ENCODE measurements around the gene CHD5.

Gene CHD5

GRCh38 chr1:6152181-6152580 lies 27.9 kb downstream of the CHD5 start:
- no peak for DNase-seq (ENCODE audit: low read depth)

GRCh38 chr1:6151291-6151822 lies 28.8 kb downstream of the CHD5 start:
- no peak for DNase-seq (ENCODE audit: low read depth)

GRCh38 chr1:6150006-6150938 lies 29.8 kb downstream of the CHD5 start:
- DNase-seq (ENCODE audit: low read depth): no peak

- no peak for DNase-seq (ENCODE audit: low read depth)
Measured at GRCh38 chr1:6149597-6149996, 30.5 kb downstream of the CHD5 start.

GRCh38 chr1:6148497-6149241 lies 31.5 kb downstream of the CHD5 start:
- peak; percentile 55 for DNase-seq (ENCODE audit: low read depth)

- no peak for DNase-seq (ENCODE audit: low read depth)
Measured at GRCh38 chr1:6145864-6146410, 34.2 kb downstream of the CHD5 start.

GRCh38 chr1:6145396-6145750 lies 34.7 kb downstream of the CHD5 start:
- no peak for DNase-seq (ENCODE audit: low read depth)

GRCh38 chr1:6144647-6145395 lies 35.3 kb downstream of the CHD5 start:
- no peak for DNase-seq (ENCODE audit: low read depth)

- no peak for DNase-seq (ENCODE audit: low read depth)
Measured at GRCh38 chr1:6144175-6144574, 35.9 kb downstream of the CHD5 start.

- DNase-seq (ENCODE audit: low read depth): no peak
Measured at GRCh38 chr1:6143395-6143794, 36.7 kb downstream of the CHD5 start.

- no peak for DNase-seq (ENCODE audit: low read depth)
Measured at GRCh38 chr1:6142734-6143133, 37.4 kb downstream of the CHD5 start.

- DNase-seq (ENCODE audit: low read depth): no peak
Measured at GRCh38 chr1:6142036-6142621, 38.0 kb downstream of the CHD5 start.

GRCh38 chr1:6141592-6141991 lies 38.5 kb downstream of the CHD5 start:
- DNase-seq (ENCODE audit: low read depth): no peak

GRCh38 chr1:6140413-6140812 lies 39.7 kb downstream of the CHD5 start:
- DNase-seq (ENCODE audit: low read depth): no peak

GRCh38 chr1:6137758-6138157 lies 42.4 kb downstream of the CHD5 start:
- DNase-seq (ENCODE audit: low read depth): no peak

GRCh38 chr1:6136516-6137220 lies 43.5 kb downstream of the CHD5 start:
- DNase-seq (ENCODE audit: low read depth): no peak

GRCh38 chr1:6134741-6135510 lies 45.2 kb downstream of the CHD5 start:
- no peak for DNase-seq (ENCODE audit: low read depth)

- no peak for DNase-seq (ENCODE audit: low read depth)
Measured at GRCh38 chr1:6134206-6134605, 45.9 kb downstream of the CHD5 start.

GRCh38 chr1:6133146-6133895 lies 46.8 kb downstream of the CHD5 start:
- DNase-seq (ENCODE audit: low read depth): no peak

Measured in stimulated activated CD8-positive, alpha-beta memory T cell treated with anti-CD3 and anti-CD28 coated beads, Interleukin-7, amount 100 ng/mL, for 24 hours (primary cell).